Mesodermal cell (in vitro differentiated cells): Measurements from ENCODE around the gene CTDSPL.

Experiments
- H3K27ac ChIP-seq: 2 replicates; pipeline ENCODE4 v1.7.0; 2013; ENCODE audit warnings: mild to moderate bottlenecking, low read depth, low read length, moderate library complexity; ENCODE audit not compliant: severe bottlenecking
- H3K36me3 ChIP-seq: 2 replicates; pipeline ENCODE4 v1.7.1; 2013; ENCODE audit warnings: mild to moderate bottlenecking, low read length, moderate library complexity; ENCODE audit not compliant: control insufficient read depth, insufficient read depth
- H3K4me1 ChIP-seq: one replicate; pipeline ENCODE4 v1.7.1; 2013; ENCODE audit warnings: mild to moderate bottlenecking, low read length; ENCODE audit not compliant: insufficient read depth, control insufficient read depth, poor library complexity, severe bottlenecking
- H3K4me3 ChIP-seq: 2 replicates; pipeline ENCODE4 v1.7.0; 2013; ENCODE audit warnings: low read length, control low read depth, mild to moderate bottlenecking; ENCODE audit not compliant: insufficient read depth, poor library complexity, severe bottlenecking; ENCODE audit errors: extremely low read depth
- H3K9me3 ChIP-seq: 2 replicates; pipeline ENCODE4 v1.7.1; 2013; ENCODE audit warnings: mild to moderate bottlenecking, low read length, moderate library complexity; ENCODE audit not compliant: control insufficient read depth
- WGBS, 2 experiments: methylation state at CpG; one replicate each; pipeline ENCODE4 v1.1.5; 2013; ENCODE audit warnings: missing lambda C conversion rate in 2 of 2; ENCODE audit not compliant: insufficient coverage in 2 of 2; 5-methylcytosine and 5-hydroxymethylcytosine counted together

CTDSPL gene

DNA sequence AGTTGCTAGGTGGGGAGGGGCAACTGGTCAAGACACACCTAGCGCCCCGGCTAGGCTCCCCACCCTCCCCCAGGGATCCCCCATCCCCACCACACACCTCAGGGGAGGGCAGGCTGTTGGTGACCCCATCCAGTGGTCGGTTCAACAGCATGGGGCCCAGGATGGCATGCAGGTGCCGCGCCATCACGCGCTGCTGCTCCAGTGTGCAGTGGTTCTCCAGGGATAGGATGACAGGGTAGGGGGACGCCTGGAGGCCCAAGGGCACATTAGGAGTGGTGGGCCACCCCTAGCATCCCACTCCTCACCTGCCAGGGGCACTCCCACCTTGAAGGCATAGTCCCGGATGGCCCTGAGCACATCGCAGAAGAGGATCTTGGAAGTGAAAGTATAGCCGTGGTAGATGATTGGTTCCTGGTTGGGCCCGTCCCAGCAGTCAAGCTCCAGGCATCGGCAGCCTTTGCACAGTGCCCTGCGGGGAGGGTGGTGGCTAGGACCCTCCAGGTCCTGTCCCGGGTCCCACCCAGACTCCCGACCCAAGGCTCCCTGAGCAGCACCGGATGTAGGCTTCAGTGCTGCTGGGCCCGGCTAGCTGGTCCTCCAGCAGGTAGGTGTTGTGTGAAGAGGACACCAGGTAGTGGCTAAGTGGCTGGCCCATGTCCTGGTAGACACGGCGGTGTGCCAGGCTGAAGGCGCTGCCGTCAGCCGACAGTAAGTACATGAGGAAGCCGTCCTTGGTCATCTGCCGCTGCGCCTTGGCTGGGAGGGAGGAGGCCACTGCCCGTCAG lies 148.3 kb downstream of the CTDSPL start:
- Histone ChIP-seq H3K27ac (no peak overlapping the region), H3K36me3 (peaks cover 30% of the 10 kb centered on the region)
- 97 to 99% methylated on average over 19 to 21 of the region's 27 CpGs for whole genome bisulfite sequencing, 2 experiments

GRCh38 chr3:38011111-38011510 lies 149.4 kb downstream of the CTDSPL start:
- peaks cover 41% of the 10 kb centered on the region for H3K36me3 ChIP-seq
- 92 to 94% methylated on average over 18 to 21 of the region's 21 CpGs for WGBS, 2 experiments
- H3K4me1 ChIP-seq: no peaks in the 10 kb centered on the region
- H3K27ac ChIP-seq: no peak overlapping the region
- no peak overlapping the region for H3K4me3 ChIP-seq
- H3K9me3 ChIP-seq: peaks cover 5% of the 10 kb centered on the region

More for the DNA sequence above, 148.3 kb downstream of the CTDSPL start:
- Histone ChIP-seq H3K4me1 (no peaks in the 10 kb centered on the region), H3K4me3 (no peak overlapping the region), H3K9me3 (no peaks in the 10 kb centered on the region)

- Histone ChIP-seq H3K4me1 (no peaks in the 10 kb centered on the region), H3K4me3 (no peak overlapping the region), H3K9me3 (peaks cover 10% of the 10 kb centered on the region), H3K27ac (no peak overlapping the region), H3K36me3 (peaks cover 54% of the 10 kb centered on the region)
- 100% methylated on average over 1 to 2 of the region's 3 CpGs for WGBS, 2 experiments
These were observed 153.8 kb downstream of the CTDSPL start for GRCh38 chr3:38015485-38015884.

- H3K36me3 ChIP-seq: peaks cover 53% of the 10 kb centered on the region
- no peaks in the 10 kb centered on the region for H3K4me1 ChIP-seq
- H3K27ac ChIP-seq: no peak overlapping the region
- H3K9me3 ChIP-seq: peaks cover 10% of the 10 kb centered on the region
- no peak overlapping the region for H3K4me3 ChIP-seq
- 100% methylated on average over 2 of the region's 3 CpGs; no CpG with 5 or more reads in 1 of the 2 experiments for WGBS, 2 experiments
These were observed 154.3 kb downstream of the CTDSPL start for GRCh38 chr3:38015984-38016383.

GRCh38 chr3:38016410-38016809 lies 154.7 kb downstream of the CTDSPL start:
- Histone ChIP-seq H3K4me3 (no peak overlapping the region), H3K27ac (no peak overlapping the region), H3K36me3 (peaks cover 53% of the 10 kb centered on the region), H3K4me1 (no peaks in the 10 kb centered on the region), H3K9me3 (peaks cover 10% of the 10 kb centered on the region)
- 98 to 99% methylated on average over 8 to 13 of the region's 13 CpGs for WGBS, 2 experiments

- Histone ChIP-seq H3K4me1 (peaks cover 2% of the 10 kb centered on the region), H3K4me3 (no peak overlapping the region), H3K27ac (no peak overlapping the region), H3K9me3 (peaks cover 10% of the 10 kb centered on the region), H3K36me3 (peaks cover 53% of the 10 kb centered on the region)
- 80 to 86% methylated on average over 4 to 6 of the region's 6 CpGs for WGBS, 2 experiments
These were observed 155.3 kb downstream of the CTDSPL start for GRCh38 chr3:38016847-38017444.

GRCh38 chr3:38017445-38018295 lies 156.0 kb downstream of the CTDSPL start:
- H3K4me1 ChIP-seq: peaks cover 3% of the 10 kb centered on the region
- peaks cover 10% of the 10 kb centered on the region for H3K9me3 ChIP-seq
- WGBS, 2 experiments: 89 to 96% methylated on average over 6 to 7 of the region's 9 CpGs
- H3K36me3 ChIP-seq: peaks cover 53% of the 10 kb centered on the region
- no peak overlapping the region for H3K4me3 ChIP-seq
- H3K27ac ChIP-seq: no peak overlapping the region

GRCh38 chr3:38018296-38019266 lies 156.9 kb downstream of the CTDSPL start:
- H3K9me3 ChIP-seq: peaks cover 10% of the 10 kb centered on the region
- H3K36me3 ChIP-seq: peaks cover 48% of the 10 kb centered on the region
- H3K27ac ChIP-seq: peak overlapping the region; percentile 10
- no peak overlapping the region for H3K4me3 ChIP-seq
- WGBS, 2 experiments: 90 to 93% methylated on average over 9 to 12 of the region's 13 CpGs
- peaks cover 9% of the 10 kb centered on the region for H3K4me1 ChIP-seq

DNA sequence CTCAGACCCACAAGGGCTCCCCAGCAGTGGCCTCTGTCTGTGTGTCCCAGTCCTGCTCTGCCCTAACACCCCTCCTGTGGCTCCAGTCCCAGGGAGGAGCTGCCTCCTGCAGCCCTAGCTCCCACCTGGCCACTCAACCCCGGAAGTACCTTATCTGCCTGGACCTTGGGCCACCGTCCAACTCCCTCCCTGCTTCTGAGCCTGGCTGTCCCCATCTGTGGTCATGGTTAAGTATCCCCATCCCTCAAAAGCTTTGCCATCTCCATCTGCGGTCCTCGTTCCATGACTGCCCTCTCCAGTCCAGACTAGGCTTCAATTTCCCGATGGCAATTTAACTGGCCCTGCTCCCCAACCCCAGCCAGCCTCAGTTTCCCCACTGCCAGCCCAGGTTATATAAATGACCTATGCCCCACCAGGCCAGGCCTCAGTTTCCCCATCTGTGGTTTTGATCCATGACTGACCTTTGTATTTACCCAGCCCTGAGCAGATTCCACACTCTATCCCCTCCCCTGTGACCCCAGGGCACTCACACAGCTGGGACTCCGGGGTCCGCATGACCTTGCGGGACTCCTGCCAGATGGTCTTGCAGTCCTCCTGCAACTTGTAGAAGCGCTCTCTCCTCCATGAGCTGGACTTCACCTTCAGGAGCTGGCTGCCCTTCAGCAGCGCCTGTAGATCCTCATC lies 158.1 kb downstream of the CTDSPL start:
- 93 to 94% methylated on average over 9 to 10 of the region's 10 CpGs for WGBS, 2 experiments

More for the DNA sequence above, 158.1 kb downstream of the CTDSPL start:
- H3K27ac ChIP-seq: no peak overlapping the region
- H3K4me1 ChIP-seq: peaks cover 11% of the 10 kb centered on the region
- H3K36me3 ChIP-seq: peaks cover 39% of the 10 kb centered on the region
- peaks cover 10% of the 10 kb centered on the region for H3K9me3 ChIP-seq
- no peak overlapping the region for H3K4me3 ChIP-seq
